IMR-90 (cell line): ENCODE data around the gene ATG101. TPM values are rescaled to one million over a fixed set of nuclear protein-coding genes. Genes with fewer than 3 reads are reported as not detected.

ENCODE experiments used
- ATAC-seq: fragments of 200-7000 bp; cut with Tn5 transposase; 2 replicates; pipeline ENCODE4 v1.9.1; 2020; ENCODE audit warnings: low read depth, mild to moderate bottlenecking, moderate library complexity
- BruUV-seq: library from RNA; stranded (reverse); fragments of 400-500 nt; replicated peaks from 2 replicates; lab custom pipeline; 2021; lab: Mats Ljungman, UMichigan
- CTCF ChIA-PET: fragments of 300-600 bp; formaldehyde crosslinking; extraction: SDS; loops from one replicate; lab custom pipeline; 2021; ENCODE audit warnings: antibody characterized with exemption; lab: Yijun Ruan, JAX
- POLR2A ChIA-PET: fragments of 300-600 bp; sonication (Branson Sonifier 250); formaldehyde crosslinking; loops from one replicate; lab custom pipeline; 2022; ENCODE audit warnings: antibody characterized with exemption; ENCODE audit not compliant: unreplicated experiment; lab: Charles Lee
- DNase-seq: peaks from one replicate; pipeline ENCODE4 v3.0.0; 2013
- H2AFZ ChIP-seq: replicated peaks from 2 replicates; pipeline ENCODE3; 2013; ENCODE audit warnings: low read length, mild to moderate bottlenecking; ENCODE audit not compliant: poor library complexity
- H2AK5ac ChIP-seq: 2 replicates; pipeline ENCODE4 v1.6.1; 2013; ENCODE audit warnings: low read depth, low read length, inconsistent platforms
- H2AK9ac ChIP-seq: replicated peaks from 2 replicates; pipeline ENCODE3; 2013; ENCODE audit warnings: mild to moderate bottlenecking, low read depth, low read length, moderate library complexity; ENCODE audit not compliant: poor library complexity
- H2BK120ac ChIP-seq: 2 replicates; pipeline ENCODE4 v1.6.1; 2013; ENCODE audit warnings: low read depth, low read length, inconsistent platforms
- H2BK15ac ChIP-seq: 3 replicates; pipeline ENCODE4 v1.6.1; 2013; ENCODE audit warnings: low read depth, low read length, inconsistent platforms
- H2BK20ac ChIP-seq: 2 replicates; pipeline ENCODE4 v1.6.1; 2013; ENCODE audit warnings: low read depth, mild to moderate bottlenecking, inconsistent platforms, low read length, moderate library complexity
- H2BK5ac ChIP-seq: 2 replicates; pipeline ENCODE4 v1.6.1; 2013; ENCODE audit warnings: mild to moderate bottlenecking, low read depth, low read length, inconsistent platforms; ENCODE audit not compliant: poor library complexity, severe bottlenecking
- H3K14ac ChIP-seq: replicated peaks from 2 replicates; pipeline ENCODE4 v1.6.1; 2013; ENCODE audit warnings: low read depth, low read length, inconsistent platforms
- H3K18ac ChIP-seq: 2 replicates; pipeline ENCODE4 v1.6.1; 2013; ENCODE audit warnings: low read depth, low read length, control low read depth
- H3K23ac ChIP-seq: 2 replicates; pipeline ENCODE4 v1.6.1; 2013; ENCODE audit warnings: low read depth, low read length, inconsistent platforms
- H3K27ac ChIP-seq: 2 replicates; pipeline ENCODE4 v1.5.1; 2013; ENCODE audit warnings: mild to moderate bottlenecking, control low read depth, low read length; ENCODE audit not compliant: insufficient read depth
- H3K27me3 ChIP-seq: 2 replicates; pipeline ENCODE4 v1.6.1; 2013; ENCODE audit warnings: low read length; ENCODE audit not compliant: control insufficient read depth, insufficient read depth
- H3K36me3 ChIP-seq: 2 replicates; pipeline ENCODE4 v1.6.1; 2013; ENCODE audit warnings: low read length, mixed read lengths; ENCODE audit not compliant: control insufficient read depth, insufficient read depth
- H3K4ac ChIP-seq: 2 replicates; pipeline ENCODE4 v1.6.1; 2013; ENCODE audit warnings: low read depth, low read length, inconsistent platforms
- H3K4me1 ChIP-seq: 2 replicates; pipeline ENCODE4 v1.6.1; 2013; ENCODE audit warnings: low read length, mixed read lengths; ENCODE audit not compliant: control insufficient read depth, insufficient read depth
- H3K4me2 ChIP-seq: 2 replicates; pipeline ENCODE4 v1.6.1; 2013; ENCODE audit warnings: low read depth, mild to moderate bottlenecking, control low read depth, low read length, moderate library complexity
- H3K4me3 ChIP-seq: 2 replicates; pipeline ENCODE4 v1.5.1; 2013; ENCODE audit warnings: low read depth, mild to moderate bottlenecking, control low read depth, low read length, moderate library complexity; ENCODE audit not compliant: insufficient read depth
- H3K56ac ChIP-seq: 2 replicates; pipeline ENCODE4 v1.6.1; 2013; ENCODE audit warnings: low read length, inconsistent platforms; ENCODE audit not compliant: insufficient read depth; ENCODE audit errors: extremely low read depth
- H3K79me1 ChIP-seq, 2 experiments: 2 replicates each; pipeline ENCODE4 v1.6.1; 2013; ENCODE audit warnings: low read length in 2 of 2, inconsistent platforms in 1 of 2, low read depth in 1 of 2
- H3K9ac ChIP-seq: 2 replicates; pipeline ENCODE4 v1.6.1; 2013; ENCODE audit warnings: low read depth, low read length, control low read depth
- H3K9me1 ChIP-seq: 2 replicates; pipeline ENCODE4 v1.6.1; 2013; ENCODE audit warnings: low read length, inconsistent platforms; ENCODE audit not compliant: insufficient read depth
- H3K9me3 ChIP-seq: 2 replicates; pipeline ENCODE4 v1.6.1; 2013; ENCODE audit warnings: low read length; ENCODE audit not compliant: control insufficient read depth, insufficient read depth
- H4K20me1 ChIP-seq: 2 replicates; pipeline ENCODE4 v1.6.1; 2013; ENCODE audit warnings: low read length, inconsistent platforms; ENCODE audit not compliant: insufficient read depth
- H4K5ac ChIP-seq: 2 replicates; pipeline ENCODE4 v1.6.1; 2013; ENCODE audit warnings: mild to moderate bottlenecking, low read depth, low read length, control low read depth
- H4K8ac ChIP-seq, 2 experiments: 2 replicates each; pipeline ENCODE4 v1.6.1; 2013; ENCODE audit warnings: low read depth in 2 of 2, low read length in 2 of 2, control low read depth in 1 of 2, inconsistent platforms in 1 of 2
- H4K91ac ChIP-seq: 2 replicates; pipeline ENCODE4 v1.6.1; 2013; ENCODE audit warnings: low read depth, low read length, inconsistent platforms; ENCODE audit not compliant: insufficient read depth
- FOS ChIP-seq: fragments of 150-350 bp; IDR thresholded peaks from 2 replicates; pipeline ENCODE4 v1.6.1; 2016; ENCODE audit warnings: low read depth, low read length
- MAFK ChIP-seq: IDR thresholded peaks from 2 replicates; pipeline ENCODE4 v1.6.1; 2012; ENCODE audit warnings: low read depth, low read length, improper control_type of control experiment
- MXI1 ChIP-seq: IDR thresholded peaks from 2 replicates; pipeline ENCODE4 v1.6.1; 2012; ENCODE audit warnings: low read depth, mild to moderate bottlenecking, low read length, moderate library complexity, borderline replicate concordance
- RFX5 ChIP-seq: IDR thresholded peaks from 2 replicates; pipeline ENCODE4 v1.8.0; 2012; ENCODE audit warnings: low read depth, mild to moderate bottlenecking, low read length, moderate library complexity
- WGBS, 2 experiments: methylation state at CpG; one replicate each; pipeline versions ENCODE4 v1.1.5 to v1.1.7; 2013; ENCODE audit warnings: missing lambda C conversion rate in 2 of 2; ENCODE audit not compliant: insufficient read length in 1 of 2; ENCODE audit errors: extremely low coverage in 2 of 2; 5-methylcytosine and 5-hydroxymethylcytosine counted together
- dilution Hi-C: fragments of 300-500 bp; cut with HindIII; formaldehyde crosslinking; loops from one replicate; pipeline ENCODE4 v1.14.3; 2018; ENCODE audit warnings: low sequenced_read_pairs; ENCODE audit not compliant: unreplicated experiment
- in situ Hi-C: fragments of 300-500 bp; cut with MboI; formaldehyde crosslinking; loops from 3 replicates; pipeline ENCODE4 v1.14.3; 2019; ENCODE audit warnings: low sequenced_read_pairs, inconsistent platforms, mixed read lengths
- intact Hi-C: fragments of 100-400 bp; cut with micrococcal nuclease; formaldehyde crosslinking; loops from 2 replicates; pipeline ENCODE4 v1.10.0; 2022
- polyA plus RNA-seq, 3 experiments: library from polyadenylated mRNA; depleted of rRNA; stranded (reverse); fragments of >200 nt; gene quantifications; 2 replicates each; pipeline ENCODE4 v1.2.3, GENCODE V29; 2012; ENCODE audit warnings: low replicate concordance in 1 of 3
- total RNA-seq: library from RNA; depleted of rRNA; stranded (reverse); fragments of >200 nt; gene quantifications from 2 replicates; pipeline ENCODE4 v1.2.3, GENCODE V29; 2012; rRNA removed

ATG101 gene
- total and polyA plus RNA-seq, 2 of the 4 experiments (the other 2 are of a cell fraction): 93.9 to 167 TPM

DNA sequence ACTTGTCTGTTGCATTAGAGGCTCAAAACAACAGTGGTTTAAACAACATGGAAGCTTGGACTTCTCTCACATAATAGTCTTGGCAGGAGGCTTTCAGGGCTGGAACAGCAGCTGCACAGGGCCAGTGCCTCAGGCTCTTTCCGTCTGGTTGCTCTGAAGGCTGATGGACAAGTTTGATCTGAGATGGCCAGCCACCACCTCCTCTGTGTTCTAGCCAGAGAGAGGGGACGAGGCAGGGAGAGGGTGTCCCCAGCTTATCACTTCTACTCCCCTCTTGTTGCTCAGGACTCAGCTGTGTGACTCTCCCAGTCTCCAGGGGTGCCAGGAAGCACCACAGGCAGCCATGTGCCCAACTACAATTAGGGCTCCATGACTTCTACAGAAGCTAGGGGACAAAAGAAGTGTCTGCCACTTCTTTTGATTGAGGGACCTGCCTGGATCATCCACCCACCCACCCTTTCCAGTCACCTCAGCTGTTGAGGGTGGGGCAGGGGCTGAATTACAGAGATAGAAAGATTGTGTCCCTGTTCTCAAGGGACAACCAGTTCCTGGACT, 56.3 kb downstream of the ATG101 start:
- in situ Hi-C loops: no loop called here
- H2AK5ac ChIP-seq: no peak overlapping the region
- no peak overlapping the region for H3K4me2 ChIP-seq
- no peak overlapping the region for H3K18ac ChIP-seq
- no peak overlapping the region for H3K9ac ChIP-seq
- no peak overlapping the region for H3K4me3 ChIP-seq
- ChIA-PET CTCF (interaction anchor here (0.6 to 3.1 kb wide), 4 partner anchors 18 to 129 kb away, joined by 3 to 15 read pairs (median 3); no protein-coding TSS in a partner anchor), POLR2A (no interaction called here)
- H3K56ac ChIP-seq: no peak overlapping the region
- no peak overlapping the region for H2BK120ac ChIP-seq
- H3K36me3 ChIP-seq: no peaks in the 10 kb centered on the region
- H3K14ac ChIP-seq: no peak overlapping the region
- intact Hi-C loops: no loop called here
- dilution Hi-C loops: no loop called here
- no peak overlapping the region for H4K5ac ChIP-seq
- WGBS, 2 experiments: 80% methylated on average over 1 of the region's 2 CpGs; no CpG with 5 or more reads in 1 of the 2 experiments
- H4K91ac ChIP-seq: no peak overlapping the region
- no peaks in the 10 kb centered on the region for H3K4me1 ChIP-seq
- ATAC-seq: no peak
- no peak overlapping the region for H2BK5ac ChIP-seq
- no peaks in the 10 kb centered on the region for H3K9me3 ChIP-seq
- TF ChIP-seq MAFK: no peak
- TF ChIP-seq RFX5: no peak
- no peak for TF ChIP-seq MXI1
- no peak for TF ChIP-seq FOS
- no TSS peak for BruUV-seq
- peaks cover 6% of the 10 kb centered on the region; the same call in 1 of the 2 replicates for H3K27me3 ChIP-seq
- no peak overlapping the region for H3K4ac ChIP-seq
- no peak overlapping the region for H2AFZ ChIP-seq
- H4K8ac ChIP-seq: no peak overlapping the region
- no peaks in the 10 kb centered on the region for H3K79me1 ChIP-seq
- no peak overlapping the region for H2AK9ac ChIP-seq
- no peak overlapping the region for H3K27ac ChIP-seq
- DNase-seq: no peak
- H4K20me1 ChIP-seq: no peaks in the 10 kb centered on the region
- H2BK20ac ChIP-seq: no peak overlapping the region
- H3K23ac ChIP-seq: no peak overlapping the region
- no peaks in the 10 kb centered on the region; the same call in 1 of the 2 replicates for H3K9me1 ChIP-seq
- no peak overlapping the region for H2BK15ac ChIP-seq

Other genes starting within 250 kb of the ATG101 start
- gene FIGNL2, start 221.3 kb upstream of the ATG101 start, total RNA-seq: under 0.01 TPM in 2 replicates
- gene FIGNL2, start 221.3 kb upstream of the ATG101 start, polyA plus RNA-seq (2012; rRNA removed): 0.09 and 0.12 TPM in 2 replicates
- gene ANKRD33, start 181.9 kb upstream of the ATG101 start, total RNA-seq: under 0.01 TPM in 1 of 2 replicates, not detected in the other
- 0.03 TPM in 1 of 2 replicates, not detected in the other for gene ANKRD33, start 181.9 kb upstream of the ATG101 start, polyA plus RNA-seq (2012; rRNA removed)
- 5.8 and 7.5 TPM in 2 replicates for gene ACVRL1, start 162.5 kb upstream of the ATG101 start, total RNA-seq
- 6.4 and 8.0 TPM in 2 replicates for gene ACVRL1, start 162.5 kb upstream of the ATG101 start, polyA plus RNA-seq (2012; rRNA removed)
- gene ACVR1B, start 118.3 kb upstream of the ATG101 start, total RNA-seq: 5.7 and 5.8 TPM in 2 replicates
- 12.1 and 13.6 TPM in 2 replicates for gene ACVR1B, start 118.3 kb upstream of the ATG101 start, polyA plus RNA-seq (2012; rRNA removed)
- 2.5 and 2.7 TPM in 2 replicates for gene TAMALIN, start 63.0 kb upstream of the ATG101 start, total RNA-seq
- gene TAMALIN, start 63.0 kb upstream of the ATG101 start, polyA plus RNA-seq (2012; rRNA removed): 5.3 and 5.9 TPM in 2 replicates
- gene NR4A1, start 18.5 kb upstream of the ATG101 start, total RNA-seq: 6.6 and 23.1 TPM in 2 replicates
- gene NR4A1, start 18.5 kb upstream of the ATG101 start, polyA plus RNA-seq (2012; rRNA removed): 34.1 and 120 TPM in 2 replicates
- gene SMIM41, start 9.7 kb downstream of the ATG101 start, total RNA-seq: not detected in 2 replicates
- not detected in 2 replicates for gene SMIM41, start 9.7 kb downstream of the ATG101 start, polyA plus RNA-seq (2012; rRNA removed)
- gene KRT80, start 122.0 kb downstream of the ATG101 start, total RNA-seq: 0.54 and 0.56 TPM in 2 replicates
- gene KRT80, start 122.0 kb downstream of the ATG101 start, polyA plus RNA-seq (2012; rRNA removed): 3.4 TPM in 2 replicates
- gene KRT7, start 163.3 kb downstream of the ATG101 start, total RNA-seq: 0.54 and 1.4 TPM in 2 replicates
- 1.4 and 1.7 TPM in 2 replicates for gene KRT7, start 163.3 kb downstream of the ATG101 start, polyA plus RNA-seq (2012; rRNA removed)
- not detected in 2 replicates for gene KRT86, start 204.7 kb downstream of the ATG101 start, total RNA-seq
- 0.06 TPM in 1 of 2 replicates, not detected in the other for gene KRT86, start 204.7 kb downstream of the ATG101 start, polyA plus RNA-seq (2012; rRNA removed)
- under 0.01 TPM in 2 replicates for gene KRT81, start 221.6 kb downstream of the ATG101 start, total RNA-seq
- 0.05 and 0.29 TPM in 2 replicates for gene KRT81, start 221.6 kb downstream of the ATG101 start, polyA plus RNA-seq (2012; rRNA removed)